Peyer's patch (tissue), 4 donors: Measurements from ENCODE around the gene DAPK3. TPM values are rescaled to one million over a fixed set of nuclear protein-coding genes. Genes with fewer than 3 reads are reported as not detected.

Source experiments
- DNase-seq, 3 donors: peaks; one replicate each; pipeline ENCODE4 v3.0.0-alpha.2; 2017 to 2019
- H3K27ac ChIP-seq, 4 donors: fragments of 200-600 bp; sonication (generic); one replicate each; pipeline ENCODE4 v1.5.1; 2016 to 2019
- H3K27me3 ChIP-seq, 2 donors: fragments of 200-600 bp; sonication (generic); one replicate each; pipeline ENCODE4 v1.5.1; 2019
- H3K36me3 ChIP-seq, 3 donors: fragments of 200-600 bp; sonication (generic); one replicate each; pipeline ENCODE4 v1.5.1; 2016 to 2019
- H3K4me1 ChIP-seq, 4 donors: fragments of 200-600 bp; sonication (generic); one replicate each; pipeline ENCODE4 v1.5.1; 2016 to 2019
- H3K4me3 ChIP-seq, 4 donors: fragments of 200-600 bp; sonication (generic); 1 replicate in 3 of 4; 2 replicates in 1 of 4; pipeline ENCODE4 v1.5.1; 2016 to 2019; ENCODE audit warnings: mild to moderate bottlenecking in 1 of 4
- H3K9me3 ChIP-seq, 4 donors: fragments of 200-600 bp; sonication (generic); one replicate each; pipeline ENCODE4 v1.5.1; 2016 to 2019; ENCODE audit warnings: mild to moderate bottlenecking in 1 of 4
- CTCF ChIP-seq, 6 experiments: fragments of 450-650 bp in 4 of 6; fragments of 200-600 bp in 2 of 6; sonication (generic) in 1 of 6; IDR thresholded peaks; one replicate each; pipeline ENCODE4 v1.5.1; 2017 to 2019; ENCODE audit warnings: antibody characterized with exemption in 6 of 6, mild to moderate bottlenecking in 3 of 6, moderate library complexity in 1 of 6
- POLR2A ChIP-seq, 2 donors: fragments of 450-650 bp; IDR thresholded peaks; one replicate each; pipeline ENCODE4 v1.5.1; 2017; ENCODE audit warnings: antibody characterized with exemption in 2 of 2, mild to moderate bottlenecking in 2 of 2, moderate library complexity in 2 of 2
- total RNA-seq, 4 donors: library from RNA; depleted of rRNA; stranded (reverse); fragments of >200 nt; gene quantifications; one replicate each; pipeline ENCODE4 v1.1.0, GENCODE V29; 2016

DAPK3 gene
- total RNA-seq, 4 donors from 2014 or later, result 61.3 to 106 (median 88.1) TPM

- no peak for DNase-seq
- H3K4me1 ChIP-seq, result peaks cover 6 to 33% (median 12%) of the 10 kb centered on the region in 4 donors
- H3K27ac ChIP-seq, result no peak overlapping the region
- peaks cover 0 to 72% (median 9%) of the 10 kb centered on the region in 3 donors for H3K36me3 ChIP-seq
- no peaks in the 10 kb centered on the region for H3K9me3 ChIP-seq
- no peak overlapping the region for H3K4me3 ChIP-seq
- H3K27me3 ChIP-seq, result no peaks in the 10 kb centered on the region
- TF ChIP-seq POLR2A (IDR thresholded peaks at IDR 0.05) (no peak), CTCF (IDR thresholded peaks at IDR 0.05) (no peak)
Measured at GRCh38 chr19:3981736-3982681, 11.1 kb upstream of the DAPK3 start.

- no peak overlapping the region for H3K27ac ChIP-seq
- no peak for TF ChIP-seq POLR2A (IDR thresholded peaks at IDR 0.05)
- TF ChIP-seq CTCF (IDR thresholded peaks at IDR 0.05), result no peak
- H3K9me3 ChIP-seq, result no peaks in the 10 kb centered on the region
- peaks cover 6 to 27% (median 10%) of the 10 kb centered on the region in 4 donors for H3K4me1 ChIP-seq
- DNase-seq, result no peak
- peaks cover 0 to 78% (median 9%) of the 10 kb centered on the region in 3 donors for H3K36me3 ChIP-seq
- H3K27me3 ChIP-seq, result no peaks in the 10 kb centered on the region
- H3K4me3 ChIP-seq, result no peak overlapping the region
Measured at GRCh38 chr19:3981373-3981735, 10.5 kb upstream of the DAPK3 start.

- H3K27me3 ChIP-seq, result no peaks in the 10 kb centered on the region
- no peak for DNase-seq
- TF ChIP-seq CTCF (IDR thresholded peaks at IDR 0.05), result no peak
- no peak overlapping the region for H3K4me3 ChIP-seq
- peaks cover 6 to 19% (median 7%) of the 10 kb centered on the region in 4 donors for H3K4me1 ChIP-seq
- no peak overlapping the region for H3K27ac ChIP-seq
- no peaks in the 10 kb centered on the region for H3K9me3 ChIP-seq
- H3K36me3 ChIP-seq, result peaks cover 0 to 86% (median 9%) of the 10 kb centered on the region in 3 donors
Measured at GRCh38 chr19:3980353-3981251, 9.7 kb upstream of the DAPK3 start.

GRCh38 chr19:3979674-3980352 is 8.9 kb upstream of the DAPK3 start:
- Histone ChIP-seq H3K27ac (no peak overlapping the region), H3K9me3 (no peaks in the 10 kb centered on the region), H3K36me3 (peaks cover 0 to 93% (median 9%) of the 10 kb centered on the region in 3 donors), H3K27me3 (no peaks in the 10 kb centered on the region), H3K4me3 (no peak overlapping the region), H3K4me1 (peaks cover 6 to 18% (median 7%) of the 10 kb centered on the region in 4 donors)
- DNase-seq, result no peak
- TF ChIP-seq POLR2A (IDR thresholded peaks at IDR 0.05) (no peak), CTCF (IDR thresholded peaks at IDR 0.05) (no peak)

- peaks cover 0 to 93% (median 9%) of the 10 kb centered on the region in 3 donors for H3K36me3 ChIP-seq
- no peak overlapping the region for H3K4me3 ChIP-seq
- peaks cover 6 to 15% (median 7%) of the 10 kb centered on the region in 4 donors for H3K4me1 ChIP-seq
- no peak overlapping the region for H3K27ac ChIP-seq
- H3K27me3 ChIP-seq, result no peaks in the 10 kb centered on the region
- TF ChIP-seq POLR2A (IDR thresholded peaks at IDR 0.05), result no peak
- TF ChIP-seq CTCF (IDR thresholded peaks at IDR 0.05), result no peak
- no peak for DNase-seq
- H3K9me3 ChIP-seq, result no peaks in the 10 kb centered on the region
Measured at GRCh38 chr19:3979289-3979673, 8.4 kb upstream of the DAPK3 start.
